Testis (tissue), 2 donors: Measurements from ENCODE around the gene DBF4B.

Experiments used
- CTCF ChIP-seq, 3 experiments: fragments of 450-650 bp in 2 of 3; fragments of 200-600 bp in 1 of 3; sonication (generic) in 1 of 3; IDR thresholded peaks; one replicate each; pipeline ENCODE4 v1.5.1; 2016 to 2019; ENCODE audit warnings: antibody characterized with exemption in 3 of 3, mild to moderate bottlenecking in 2 of 3, moderate library complexity in 1 of 3
- POLR2A ChIP-seq: fragments of 450-650 bp; IDR thresholded peaks from one replicate; pipeline ENCODE4 v1.6.1; 2017; ENCODE audit warnings: antibody characterized with exemption, mild to moderate bottlenecking, moderate library complexity

- TF ChIP-seq CTCF (IDR thresholded peaks at IDR 0.05) (no peak), POLR2A (no peak)
These were observed 43.3 kb downstream of the DBF4B start for GRCh38 chr17:44751806-44752205.
